SHP77 (cell line): Measurements from ENCODE around the gene ANGPTL7.

Source experiments
- DNase-seq, 2 experiments: peaks; one replicate each; lab custom pipeline; 2025; lab: John Stamatoyannopoulos, UW

ANGPTL7 gene

GRCh38 chr1:11207898-11208611, 18.9 kb downstream of the ANGPTL7 start:
- DNase-seq: no peak

- DNase-seq: no peak
These were observed 22.3 kb downstream of the ANGPTL7 start for GRCh38 chr1:11211461-11211860.

- DNase-seq: no peak
These were observed 22.9 kb downstream of the ANGPTL7 start for GRCh38 chr1:11211925-11212587.

GRCh38 chr1:11214698-11215380, 25.7 kb downstream of the ANGPTL7 start:
- no peak for DNase-seq

GRCh38 chr1:11215381-11216005, 26.3 kb downstream of the ANGPTL7 start:
- no peak for DNase-seq

GRCh38 chr1:11216074-11216473, 26.9 kb downstream of the ANGPTL7 start:
- DNase-seq: no peak

GRCh38 chr1:11227106-11228077, 38.2 kb downstream of the ANGPTL7 start:
- no peak for DNase-seq

GRCh38 chr1:11229203-11229602, 40.0 kb downstream of the ANGPTL7 start:
- no peak for DNase-seq

- DNase-seq: no peak
These were observed 44.1 kb downstream of the ANGPTL7 start for GRCh38 chr1:11233208-11233607.

GRCh38 chr1:11237356-11237755, 48.2 kb downstream of the ANGPTL7 start:
- no peak for DNase-seq

GRCh38 chr1:11238311-11238710, 49.2 kb downstream of the ANGPTL7 start:
- DNase-seq: no peak

- no peak for DNase-seq
These were observed 56.1 kb downstream of the ANGPTL7 start for GRCh38 chr1:11245248-11245647.
